ENCODE measurements around the gene NRP1.

Gene NRP1

DNA sequence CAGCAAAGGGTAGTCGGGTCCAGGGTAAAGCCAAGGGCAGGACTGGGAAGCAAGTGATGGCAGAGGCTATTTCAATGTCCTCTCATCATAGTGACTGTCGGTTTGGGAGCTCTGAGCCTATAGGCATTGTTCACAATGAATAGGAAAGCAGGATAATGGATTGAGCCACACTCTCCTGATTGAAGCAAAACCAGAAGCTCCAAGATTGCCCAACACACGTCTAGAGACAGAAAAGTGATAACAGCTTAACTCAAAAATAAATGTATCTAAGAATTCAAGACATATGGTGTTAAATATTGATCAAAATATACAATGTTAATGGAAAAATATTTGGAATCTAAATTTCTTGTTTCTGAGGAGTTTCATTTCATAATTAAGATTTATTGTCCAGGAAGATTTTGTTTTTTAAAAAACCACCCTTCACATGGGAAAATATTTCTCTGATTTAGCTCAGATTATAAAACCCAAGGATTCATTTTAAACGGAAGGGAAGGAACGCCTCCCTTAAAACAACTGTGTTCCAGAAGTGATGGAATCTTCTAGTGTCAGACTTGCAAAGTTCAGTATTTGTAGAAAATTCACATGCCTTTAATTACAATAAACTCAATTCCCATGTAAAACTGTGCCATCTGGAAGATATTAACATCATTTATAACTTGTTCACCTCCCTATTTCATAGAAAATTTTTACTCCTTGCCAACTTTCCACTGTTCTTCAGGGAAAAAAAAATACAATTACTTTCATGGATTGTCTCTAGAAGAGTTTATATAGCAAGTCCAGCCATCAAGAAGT, 54.5 kb downstream of the NRP1 start:
- DNase-seq (ENCODE audit: low spot score) (no peak), ATAC-seq (ENCODE audit: low read depth) (no peak)
- TF ChIP-seq, protein P1, sequence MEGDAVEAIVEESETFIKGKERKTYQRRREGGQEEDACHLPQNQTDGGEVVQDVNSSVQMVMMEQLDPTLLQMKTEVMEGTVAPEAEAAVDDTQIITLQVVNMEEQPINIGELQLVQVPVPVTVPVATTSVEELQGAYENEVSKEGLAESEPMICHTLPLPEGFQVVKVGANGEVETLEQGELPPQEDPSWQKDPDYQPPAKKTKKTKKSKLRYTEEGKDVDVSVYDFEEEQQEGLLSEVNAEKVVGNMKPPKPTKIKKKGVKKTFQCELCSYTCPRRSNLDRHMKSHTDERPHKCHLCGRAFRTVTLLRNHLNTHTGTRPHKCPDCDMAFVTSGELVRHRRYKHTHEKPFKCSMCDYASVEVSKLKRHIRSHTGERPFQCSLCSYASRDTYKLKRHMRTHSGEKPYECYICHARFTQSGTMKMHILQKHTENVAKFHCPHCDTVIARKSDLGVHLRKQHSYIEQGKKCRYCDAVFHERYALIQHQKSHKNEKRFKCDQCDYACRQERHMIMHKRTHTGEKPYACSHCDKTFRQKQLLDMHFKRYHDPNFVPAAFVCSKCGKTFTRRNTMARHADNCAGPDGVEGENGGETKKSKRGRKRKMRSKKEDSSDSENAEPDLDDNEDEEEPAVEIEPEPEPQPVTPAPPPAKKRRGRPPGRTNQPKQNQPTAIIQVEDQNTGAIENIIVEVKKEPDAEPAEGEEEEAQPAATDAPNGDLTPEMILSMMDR (IDR thresholded peaks at IDR 0.05; ENCODE audit: poor library complexity, severe bottlenecking): no peak
- Histone ChIP-seq H3K9me3 (ENCODE audit: severe bottlenecking) (no peaks in the 10 kb centered on the region), H3K36me3 (ENCODE audit: low read depth) (peaks cover 48% of the 10 kb centered on the region), H3K27ac (ENCODE audit: poor library complexity, severe bottlenecking) (no peak overlapping the region), H3K4me1 (ENCODE audit: insufficient read depth, poor library complexity, severe bottlenecking) (peaks cover 23% of the 10 kb centered on the region), H3K27me3 (ENCODE audit: insufficient read depth, poor library complexity, severe bottlenecking) (no peaks in the 10 kb centered on the region), H3K4me3 (ENCODE audit: severe bottlenecking) (no peak overlapping the region)

DNA sequence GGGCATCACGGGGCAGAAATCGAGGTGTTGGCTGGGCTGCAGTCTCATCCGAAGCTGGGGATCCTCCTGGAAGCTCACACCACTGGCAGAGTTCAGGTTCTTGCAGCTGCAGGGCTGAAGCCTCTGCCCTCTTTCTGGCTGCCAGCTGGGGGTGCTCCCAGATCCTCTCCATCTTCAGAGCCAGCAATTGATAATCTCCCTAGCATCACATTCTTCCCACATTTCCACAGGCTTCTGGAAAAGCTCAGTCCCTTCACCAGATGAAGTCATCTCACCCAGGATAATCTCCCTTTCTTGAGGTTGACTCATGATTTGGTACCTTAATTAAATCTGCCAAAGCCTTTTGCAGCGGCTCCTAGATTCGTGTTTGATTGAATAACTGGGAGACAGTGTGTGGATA, 55.2 kb downstream of the NRP1 start:
- Histone ChIP-seq H3K4me3 (ENCODE audit: severe bottlenecking) (no peak overlapping the region), H3K9me3 (ENCODE audit: severe bottlenecking) (no peaks in the 10 kb centered on the region), H3K36me3 (ENCODE audit: low read depth) (peaks cover 43% of the 10 kb centered on the region), H3K4me1 (ENCODE audit: insufficient read depth, poor library complexity, severe bottlenecking) (peaks cover 29% of the 10 kb centered on the region), H3K27me3 (ENCODE audit: insufficient read depth, poor library complexity, severe bottlenecking) (no peaks in the 10 kb centered on the region), H3K27ac (ENCODE audit: poor library complexity, severe bottlenecking) (no peak overlapping the region)
- ATAC-seq (ENCODE audit: low read depth): no peak
- TF ChIP-seq, protein P1 (IDR thresholded peaks at IDR 0.05; ENCODE audit: poor library complexity, severe bottlenecking): no peak
- DNase-seq (ENCODE audit: low spot score): no peak

DNA sequence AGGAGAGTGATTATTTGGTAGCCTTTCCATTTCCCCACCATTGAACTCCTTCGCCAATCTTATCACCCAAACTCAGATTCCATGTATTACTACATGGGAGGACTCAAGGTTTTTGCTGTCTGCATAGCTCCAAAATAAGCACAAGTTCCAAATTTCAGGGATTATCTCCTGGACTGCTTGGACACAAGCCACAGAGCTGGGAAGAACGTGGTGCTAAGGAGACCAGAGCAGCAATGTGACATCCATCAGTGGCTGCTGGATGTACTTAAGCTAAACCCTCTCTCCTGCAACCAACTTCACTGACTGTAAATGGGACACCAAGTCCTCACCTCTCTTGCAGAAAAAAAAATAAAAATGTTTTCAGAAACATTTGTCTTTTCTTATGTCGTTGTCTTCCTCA, 56.3 kb downstream of the NRP1 start:
- TF ChIP-seq, protein P1 (IDR thresholded peaks at IDR 0.05; ENCODE audit: poor library complexity, severe bottlenecking): no peak
- Histone ChIP-seq H3K9me3 (ENCODE audit: severe bottlenecking) (no peaks in the 10 kb centered on the region), H3K36me3 (ENCODE audit: low read depth) (peaks cover 32% of the 10 kb centered on the region), H3K4me1 (ENCODE audit: insufficient read depth, poor library complexity, severe bottlenecking) (peaks cover 37% of the 10 kb centered on the region), H3K4me3 (ENCODE audit: severe bottlenecking) (no peak overlapping the region), H3K27ac (ENCODE audit: poor library complexity, severe bottlenecking) (peak overlapping the region; percentile 65), H3K27me3 (ENCODE audit: insufficient read depth, poor library complexity, severe bottlenecking) (no peaks in the 10 kb centered on the region)
- ATAC-seq (ENCODE audit: low read depth): no peak
- DNase-seq (ENCODE audit: low spot score): no peak

DNA sequence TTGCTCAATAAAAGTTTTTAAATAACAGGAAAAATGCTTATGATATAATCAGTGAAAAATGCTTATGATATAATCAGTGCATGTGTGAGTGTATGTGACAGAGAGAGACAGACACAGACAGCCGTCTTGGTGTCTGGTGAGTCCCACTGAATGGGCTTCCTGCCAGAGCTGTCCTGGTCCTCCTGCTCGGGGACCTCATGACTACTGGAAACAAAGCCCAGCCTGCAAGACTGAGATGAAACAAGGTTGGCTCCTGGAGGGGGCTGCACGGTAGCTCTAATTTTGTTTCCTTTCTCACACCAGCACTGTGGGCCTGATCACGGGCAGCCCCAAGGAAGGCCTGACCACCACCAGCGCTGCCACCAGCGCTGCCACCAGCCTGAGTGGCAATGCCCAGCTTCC, 57.3 kb downstream of the NRP1 start:
- H3K27ac ChIP-seq (ENCODE audit: poor library complexity, severe bottlenecking): peak overlapping the region; percentile 65

More for the DNA sequence above, 57.3 kb downstream of the NRP1 start:
- peaks cover 44% of the 10 kb centered on the region for H3K4me1 ChIP-seq (ENCODE audit: insufficient read depth, poor library complexity, severe bottlenecking)
- no peaks in the 10 kb centered on the region for H3K27me3 ChIP-seq (ENCODE audit: insufficient read depth, poor library complexity, severe bottlenecking)
- TF ChIP-seq, protein P1 (IDR thresholded peaks at IDR 0.05; ENCODE audit: poor library complexity, severe bottlenecking): no peak
- no peak for DNase-seq (ENCODE audit: low spot score)
- no peak for ATAC-seq (ENCODE audit: low read depth)
- no peak overlapping the region for H3K4me3 ChIP-seq (ENCODE audit: severe bottlenecking)
- H3K36me3 ChIP-seq (ENCODE audit: low read depth): peaks cover 31% of the 10 kb centered on the region
- no peaks in the 10 kb centered on the region for H3K9me3 ChIP-seq (ENCODE audit: severe bottlenecking)
